CD4-positive, CD25-positive, alpha-beta regulatory T cell (primary cell): ENCODE data around the gene A2M. TPM values are rescaled to one million over a fixed set of nuclear protein-coding genes. Genes with fewer than 3 reads are reported as not detected.

ENCODE experiments used
- ATAC-seq, 2 donors: fragments of 150-1000 bp; cut with Tn5 transposase; one replicate each; pipeline ENCODE4 v1.10.0; 2021; ENCODE audit warnings: low read depth in 2 of 2, moderate number of reproducible peaks in 2 of 2, moderate library complexity in 1 of 2
- DNase-seq, 3 donors: peaks; one replicate each; pipeline versions ENCODE4 v3.0.0 to v3.0.0-alpha.2; 2012 to 2022; ENCODE audit warnings: mixed read lengths in 1 of 3
- H3K27ac ChIP-seq: one replicate; pipeline ENCODE4 v1.7.0; 2013; ENCODE audit warnings: mild to moderate bottlenecking, low read length; ENCODE audit not compliant: insufficient read depth, poor library complexity, severe bottlenecking
- H3K27me3 ChIP-seq: one replicate; pipeline ENCODE4 v1.7.0; 2013; ENCODE audit warnings: low read length; ENCODE audit not compliant: control insufficient read depth, insufficient read depth
- H3K36me3 ChIP-seq: one replicate; pipeline ENCODE4 v1.7.0; 2013; ENCODE audit warnings: mild to moderate bottlenecking, low read length, moderate library complexity; ENCODE audit not compliant: control insufficient read depth, insufficient read depth
- H3K4me1 ChIP-seq: 2 replicates; pipeline ENCODE4 v1.7.0; 2013; ENCODE audit warnings: mild to moderate bottlenecking, low read length; ENCODE audit not compliant: insufficient read depth, control insufficient read depth, poor library complexity, severe bottlenecking
- H3K4me3 ChIP-seq: one replicate; pipeline ENCODE4 v1.7.0; 2013; ENCODE audit warnings: low read depth, mild to moderate bottlenecking, low read length, moderate library complexity
- H3K9me3 ChIP-seq, 2 experiments: 1 replicate in 1 of 2; 2 replicates in 1 of 2; pipeline ENCODE4 v1.7.0; 2013; ENCODE audit warnings: low read length in 2 of 2, mild to moderate bottlenecking in 1 of 2, moderate library complexity in 1 of 2; ENCODE audit not compliant: control insufficient read depth in 2 of 2
- H3K27ac Mint-ChIP-seq, 3 donors: one replicate each; pipeline ENCODE4 v1.8.0; 2020 to 2022; ENCODE audit warnings: mild to moderate bottlenecking in 3 of 3, mixed read lengths in 3 of 3, moderate library complexity in 2 of 3
- H3K27me3 Mint-ChIP-seq: one replicate; pipeline ENCODE4 v1.8.0; 2022; ENCODE audit warnings: mild to moderate bottlenecking, mixed read lengths
- H3K36me3 Mint-ChIP-seq: one replicate; pipeline ENCODE4 v1.8.0; 2020; ENCODE audit warnings: mixed read lengths
- H3K4me1 Mint-ChIP-seq, 4 donors: one replicate each; pipeline ENCODE4 v1.8.0; 2020 to 2022; ENCODE audit warnings: mixed read lengths in 4 of 4, mild to moderate bottlenecking in 1 of 4
- H3K4me3 Mint-ChIP-seq, 4 donors: one replicate each; pipeline ENCODE4 v1.8.0; 2020 to 2022; ENCODE audit warnings: mild to moderate bottlenecking in 4 of 4, mixed read lengths in 4 of 4, moderate library complexity in 3 of 4
- H3K9me3 Mint-ChIP-seq, 7 donors: one replicate each; pipeline ENCODE4 v1.8.0; 2020 to 2022; ENCODE audit warnings: mixed read lengths in 7 of 7, mild to moderate bottlenecking in 3 of 7, moderate library complexity in 2 of 7
- polyA plus RNA-seq, 4 donors: library from polyadenylated mRNA; unstranded; fragments of 300-500 nt; fragmentation: Illumina TruSeq; gene quantifications; one replicate each; pipeline ENCODE4 v1.2.3, GENCODE V29; 2021
- total RNA-seq: library from RNA; stranded (reverse); gene quantifications from one replicate; pipeline ENCODE4 v1.2.3, GENCODE V29; 2022

A2M gene
- total and polyA plus RNA-seq, 5 donors from 2014 or later: not detected

- no peaks in the 10 kb centered on the region for H3K9me3 ChIP-seq
- ATAC-seq (no peak), DNase-seq (no peak)
- H3K27ac ChIP-seq: no peak overlapping the region
- peaks cover 5% of the 10 kb centered on the region for H3K36me3 Mint-ChIP-seq
- peaks cover 11% of the 10 kb centered on the region for H3K27me3 Mint-ChIP-seq
- H3K27ac Mint-ChIP-seq: peak overlapping the region in 2 of 3 donors; percentile 58 to 82
- H3K27me3 ChIP-seq: no peaks in the 10 kb centered on the region
- no peak overlapping the region for H3K4me3 Mint-ChIP-seq
- H3K4me3 ChIP-seq: no peak overlapping the region
- H3K4me1 Mint-ChIP-seq: peaks cover 12 to 59% (median 20%) of the 10 kb centered on the region in 4 donors
- peaks cover 22% of the 10 kb centered on the region for H3K4me1 ChIP-seq
- H3K36me3 ChIP-seq: no peaks in the 10 kb centered on the region
- H3K9me3 Mint-ChIP-seq: peaks cover 0 to 3% (median 0%) of the 10 kb centered on the region in 7 donors
These were observed 78.3 kb downstream of the A2M start for GRCh38 chr12:9037431-9037830.

- H3K27ac Mint-ChIP-seq: peak overlapping the region in 1 of 3 donors; percentile 65
- no peak overlapping the region for H3K4me3 Mint-ChIP-seq
- H3K36me3 Mint-ChIP-seq: peaks cover 5% of the 10 kb centered on the region
- H3K9me3 ChIP-seq: no peaks in the 10 kb centered on the region
- DNase-seq (no peak), ATAC-seq (no peak)
- no peak overlapping the region for H3K27ac ChIP-seq
- no peaks in the 10 kb centered on the region for H3K27me3 ChIP-seq
- H3K36me3 ChIP-seq: no peaks in the 10 kb centered on the region
- peaks cover 22% of the 10 kb centered on the region for H3K4me1 ChIP-seq
- H3K27me3 Mint-ChIP-seq: peaks cover 11% of the 10 kb centered on the region
- H3K9me3 Mint-ChIP-seq: peaks cover 0 to 3% (median 0%) of the 10 kb centered on the region in 7 donors
- peaks cover 12 to 63% (median 22%) of the 10 kb centered on the region in 4 donors for H3K4me1 Mint-ChIP-seq
- H3K4me3 ChIP-seq: no peak overlapping the region
These were observed 79.5 kb downstream of the A2M start for GRCh38 chr12:9036227-9036626.

DNA sequence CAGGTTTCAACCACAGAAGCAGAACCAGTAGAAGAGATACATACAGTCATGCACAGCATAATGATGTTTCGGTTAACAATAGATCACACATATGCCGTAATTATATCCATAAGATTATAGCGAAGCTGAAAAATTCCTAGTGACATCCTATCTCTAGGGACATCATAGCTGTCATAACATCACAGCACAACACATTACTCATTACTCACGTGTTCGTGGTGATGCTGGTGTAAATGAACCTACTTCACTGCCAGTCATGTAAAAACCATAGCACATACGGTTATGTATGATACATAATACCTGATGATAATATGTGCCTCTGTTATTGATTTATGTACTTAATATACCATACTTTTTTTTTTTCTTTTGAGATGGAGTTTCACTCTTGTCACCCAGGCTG lies 81.6 kb downstream of the A2M start:
- no peak overlapping the region for H3K27ac ChIP-seq
- Mint-ChIP-seq H3K4me3 (no peak overlapping the region), H3K27ac (peak overlapping the region in 1 of 3 donors; percentile 47), H3K36me3 (peaks cover 5% of the 10 kb centered on the region), H3K27me3 (peaks cover under 1% of the 10 kb centered on the region), H3K4me1 (peaks cover 5 to 65% (median 21%) of the 10 kb centered on the region in 4 donors), H3K9me3 (peaks cover 0 to 3% (median 0%) of the 10 kb centered on the region in 7 donors)
- no peak overlapping the region for H3K4me3 ChIP-seq
- DNase-seq (no peak), ATAC-seq (no peak)
- peaks cover 21% of the 10 kb centered on the region for H3K4me1 ChIP-seq
- H3K27me3 ChIP-seq: no peaks in the 10 kb centered on the region
- H3K9me3 ChIP-seq: no peaks in the 10 kb centered on the region
- no peaks in the 10 kb centered on the region for H3K36me3 ChIP-seq

DNA sequence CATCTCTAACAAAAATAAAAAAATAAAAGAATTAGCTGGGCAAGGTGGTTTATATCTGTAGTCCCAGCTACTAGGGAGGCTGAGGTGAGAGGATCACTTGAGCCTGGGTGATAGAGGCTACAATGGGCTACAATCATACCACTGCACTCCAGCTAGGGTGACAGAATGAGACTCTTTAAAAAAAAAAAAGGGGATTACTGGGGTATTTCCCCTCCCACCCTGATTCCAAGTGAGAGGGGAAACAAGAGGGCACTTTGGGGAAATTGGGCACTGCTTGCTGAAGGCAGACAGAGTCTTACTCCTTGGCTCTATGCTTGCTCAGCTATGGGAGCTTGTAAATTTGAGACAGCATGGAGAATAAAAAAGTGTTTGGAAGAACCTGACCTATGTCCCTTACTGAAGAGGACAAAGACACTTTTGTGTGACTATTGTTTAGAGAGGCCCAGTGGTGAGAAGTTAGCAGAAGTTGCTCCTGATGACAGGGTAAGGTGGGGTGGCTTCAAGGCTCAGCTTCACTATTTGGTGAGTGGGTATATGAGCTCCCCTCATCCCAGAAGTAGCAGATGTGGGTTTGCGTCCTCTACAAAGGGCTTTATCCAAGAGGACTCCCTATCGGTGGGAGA lies 82.3 kb downstream of the A2M start:
- DNase-seq (no peak), ATAC-seq (no peak)
- no peak overlapping the region for H3K4me3 ChIP-seq
- H3K4me1 ChIP-seq: peaks cover 18% of the 10 kb centered on the region
- Mint-ChIP-seq H3K4me3 (peak overlapping the region in 1 of 4 donors; percentile 36), H3K9me3 (peaks cover 0 to 3% (median 0%) of the 10 kb centered on the region in 7 donors), H3K27me3 (no peaks in the 10 kb centered on the region), H3K36me3 (peaks cover 5% of the 10 kb centered on the region), H3K27ac (peak overlapping the region in 2 of 3 donors; percentile 47 to 74), H3K4me1 (peaks cover 4 to 65% (median 20%) of the 10 kb centered on the region in 4 donors)
- no peaks in the 10 kb centered on the region for H3K9me3 ChIP-seq
- no peak overlapping the region for H3K27ac ChIP-seq
- H3K27me3 ChIP-seq: no peaks in the 10 kb centered on the region
- H3K36me3 ChIP-seq: no peaks in the 10 kb centered on the region

DNA sequence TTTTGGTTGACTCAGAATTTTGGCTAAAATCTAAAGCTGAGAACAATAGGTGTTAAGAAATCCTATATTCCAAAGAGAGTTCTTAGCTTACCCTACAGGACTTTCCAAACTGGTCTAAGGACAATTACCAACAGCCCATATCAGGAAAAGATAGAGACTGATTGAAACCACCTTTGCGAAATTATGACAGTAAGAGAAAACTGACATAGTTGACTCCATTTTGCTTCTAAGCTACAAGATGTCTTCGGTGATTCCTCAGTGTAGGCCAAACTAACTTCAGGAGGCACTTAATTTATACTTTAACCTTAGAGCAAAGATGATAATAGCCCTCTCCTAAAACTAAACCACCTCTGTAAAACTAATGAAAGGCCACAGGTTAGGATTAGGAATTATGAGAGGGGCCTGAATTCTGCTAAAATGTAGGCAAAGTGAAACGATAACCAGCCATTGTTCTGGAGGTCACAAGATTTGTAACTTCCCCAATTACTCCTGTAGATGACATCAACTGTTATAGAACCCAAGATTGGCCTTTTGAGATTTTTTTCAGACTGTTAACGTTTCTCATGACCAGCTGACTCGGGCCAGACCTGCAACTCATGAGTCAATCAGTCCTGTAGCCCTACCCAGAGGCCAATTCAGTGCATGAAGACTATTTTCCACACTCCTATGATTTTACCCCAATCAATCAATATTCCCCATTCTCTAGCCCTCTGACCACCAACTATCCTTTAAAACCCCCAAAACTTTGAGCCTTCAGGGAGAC lies 83.3 kb downstream of the A2M start:
- Mint-ChIP-seq H3K9me3 (peaks cover 0 to 3% (median 0%) of the 10 kb centered on the region in 7 donors), H3K27me3 (no peaks in the 10 kb centered on the region), H3K36me3 (peaks cover 5% of the 10 kb centered on the region), H3K27ac (peak overlapping the region; percentile 7 to 77 (median 47)), H3K4me3 (peak overlapping the region in 1 of 4 donors; percentile 51), H3K4me1 (peaks cover 4 to 62% (median 24%) of the 10 kb centered on the region in 4 donors)
- ATAC-seq (no peak), DNase-seq (no peak)
- H3K36me3 ChIP-seq: no peaks in the 10 kb centered on the region
- no peaks in the 10 kb centered on the region for H3K27me3 ChIP-seq
- no peak overlapping the region for H3K27ac ChIP-seq
- no peak overlapping the region for H3K4me3 ChIP-seq
- no peaks in the 10 kb centered on the region for H3K9me3 ChIP-seq
- H3K4me1 ChIP-seq: peaks cover 15% of the 10 kb centered on the region

DNA sequence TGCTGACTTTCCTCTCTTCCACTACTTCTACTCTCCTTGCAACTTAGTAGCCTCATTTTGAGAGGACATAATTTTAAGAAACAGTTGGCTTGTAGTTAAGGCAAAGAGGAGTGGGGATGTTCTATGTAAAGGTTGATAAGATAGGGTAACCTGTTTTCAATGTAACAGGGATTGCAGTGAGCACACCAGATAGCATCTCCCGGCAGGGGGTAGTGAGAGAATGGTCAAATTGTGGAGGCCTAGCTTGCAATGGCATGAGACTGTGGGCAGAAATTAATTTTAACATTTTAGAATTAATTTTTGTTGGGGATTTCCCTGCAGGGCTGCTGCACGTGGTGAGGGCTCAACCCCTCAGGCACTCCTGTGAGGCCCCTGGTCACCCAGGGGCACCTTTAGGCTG lies 84.9 kb downstream of the A2M start:
- Mint-ChIP-seq H3K9me3 (peaks cover 0 to 3% (median 0%) of the 10 kb centered on the region in 7 donors), H3K27me3 (no peaks in the 10 kb centered on the region), H3K4me3 (no peak overlapping the region), H3K36me3 (peaks cover 5% of the 10 kb centered on the region), H3K4me1 (peaks cover 4 to 53% (median 23%) of the 10 kb centered on the region in 4 donors), H3K27ac (peak overlapping the region; percentile 47 to 85 (median 53))
- no peak overlapping the region for H3K27ac ChIP-seq
- peaks cover 26% of the 10 kb centered on the region for H3K4me1 ChIP-seq
- no peak for ATAC-seq
- no peaks in the 10 kb centered on the region for H3K27me3 ChIP-seq
- no peak overlapping the region for H3K4me3 ChIP-seq
- H3K9me3 ChIP-seq: no peaks in the 10 kb centered on the region
- no peaks in the 10 kb centered on the region for H3K36me3 ChIP-seq
- DNase-seq: no peak

DNA sequence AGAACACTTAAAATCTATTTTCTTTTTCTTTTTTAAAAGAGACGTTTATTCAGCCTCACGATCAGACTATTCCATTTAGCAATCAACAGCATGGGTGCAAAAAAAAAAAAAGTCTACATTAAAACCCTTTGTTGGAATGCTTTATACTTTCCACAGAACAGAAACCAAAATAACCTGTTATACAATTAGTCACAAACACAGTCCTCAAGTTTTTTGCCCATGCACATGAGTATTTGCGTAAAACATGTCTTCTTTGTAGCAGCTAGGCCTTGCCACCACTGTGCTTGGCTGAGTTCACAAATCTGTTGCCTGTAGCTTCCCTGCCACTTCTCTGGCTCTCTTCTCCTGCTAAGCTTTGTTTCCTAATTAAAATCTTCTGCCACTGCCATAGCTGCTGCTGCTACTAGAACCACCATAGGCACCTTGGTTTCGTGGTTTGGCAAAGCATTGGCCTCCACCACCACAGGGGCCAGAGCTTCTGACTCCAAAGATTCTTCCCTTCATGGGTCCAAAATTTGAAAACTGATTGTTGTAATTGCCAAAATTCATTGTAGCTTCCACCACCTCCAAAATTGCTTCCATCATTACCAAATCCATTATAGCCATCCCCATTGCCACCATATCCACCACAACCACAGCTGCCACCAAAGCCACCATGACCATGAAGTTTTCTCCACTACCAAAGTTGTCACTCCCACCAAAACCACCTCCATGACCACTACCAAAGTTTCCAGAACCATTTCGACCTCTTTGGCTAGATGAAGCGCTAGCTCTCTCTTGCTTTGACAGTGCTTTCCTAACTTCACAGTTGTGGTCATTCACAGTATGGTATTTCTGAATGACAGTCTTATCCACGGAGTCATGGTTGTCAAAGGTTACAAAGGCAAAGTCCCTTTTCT lies 88.3 kb downstream of the A2M start:
- ATAC-seq (no peak), DNase-seq (no peak)
- H3K27ac Mint-ChIP-seq: peak overlapping the region; percentile 89 to 95 (median 91)
- peak overlapping the region in 3 of 4 donors; percentile 27 to 42 (median 29) for H3K4me3 Mint-ChIP-seq
- H3K36me3 ChIP-seq: no peaks in the 10 kb centered on the region
- H3K27ac ChIP-seq: peak overlapping the region; percentile 77
- H3K9me3 Mint-ChIP-seq: peaks cover 0 to 1% (median 0%) of the 10 kb centered on the region in 7 donors
- peaks cover 8% of the 10 kb centered on the region for H3K36me3 Mint-ChIP-seq
- H3K9me3 ChIP-seq: no peaks in the 10 kb centered on the region
- H3K4me1 ChIP-seq: peaks cover 48% of the 10 kb centered on the region
- H3K4me1 Mint-ChIP-seq: peaks cover 0 to 49% (median 24%) of the 10 kb centered on the region in 4 donors
- H3K4me3 ChIP-seq: no peak overlapping the region
- H3K27me3 Mint-ChIP-seq: no peaks in the 10 kb centered on the region
- no peaks in the 10 kb centered on the region for H3K27me3 ChIP-seq
